IPS-18a (cell line): Measurements from ENCODE around the gene SLC2A9.

ENCODE experiments used
- H3K27ac ChIP-seq: one replicate; pipeline ENCODE4 v1.5.1; 2013; ENCODE audit warnings: low read length
- H3K27me3 ChIP-seq: one replicate; pipeline ENCODE4 v1.6.1; 2013; ENCODE audit warnings: mild to moderate bottlenecking, low read length; ENCODE audit not compliant: control insufficient read depth, insufficient read depth
- H3K36me3 ChIP-seq: one replicate; pipeline ENCODE4 v1.6.1; 2013; ENCODE audit warnings: low read depth, low read length; ENCODE audit not compliant: control insufficient read depth
- H3K4me1 ChIP-seq: one replicate; pipeline ENCODE4 v1.6.1; 2013; ENCODE audit warnings: low read depth, low read length; ENCODE audit not compliant: control insufficient read depth
- H3K4me3 ChIP-seq: one replicate; pipeline ENCODE4 v1.5.1; 2013; ENCODE audit warnings: low read length
- H3K9ac ChIP-seq: one replicate; pipeline ENCODE4 v1.6.1; 2013; ENCODE audit warnings: mild to moderate bottlenecking, low read length, moderate library complexity
- H3K9me3 ChIP-seq: one replicate; pipeline ENCODE4 v1.6.1; 2013; ENCODE audit warnings: low read depth, low read length; ENCODE audit not compliant: control insufficient read depth

SLC2A9 gene

DNA sequence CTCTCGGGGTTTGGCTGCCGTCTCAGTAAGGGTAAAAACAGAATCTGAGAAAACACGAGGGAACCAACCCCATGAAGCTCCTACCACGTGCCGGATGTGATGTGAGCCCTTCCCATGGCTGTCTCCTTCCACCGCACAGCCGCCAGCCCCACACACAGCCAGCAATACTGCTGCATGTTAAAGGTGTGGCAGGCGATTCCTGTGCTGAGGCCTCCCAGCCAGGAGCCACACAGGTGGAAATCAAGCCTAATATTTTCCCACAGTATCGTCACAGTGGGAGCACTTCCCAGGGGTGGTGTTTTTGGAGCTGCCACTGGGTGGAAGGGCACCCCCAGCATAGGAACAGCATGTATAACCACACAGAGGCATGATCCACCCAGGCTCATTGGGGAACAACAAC is 77.5 kb downstream of the SLC2A9 start:
- no peaks in the 10 kb centered on the region for H3K36me3 ChIP-seq
- no peak overlapping the region for H3K9ac ChIP-seq
- H3K4me1 ChIP-seq = peaks cover 9% of the 10 kb centered on the region
- H3K4me3 ChIP-seq = no peak overlapping the region
- no peaks in the 10 kb centered on the region for H3K9me3 ChIP-seq
- no peak overlapping the region for H3K27ac ChIP-seq
- H3K27me3 ChIP-seq = no peaks in the 10 kb centered on the region

DNA sequence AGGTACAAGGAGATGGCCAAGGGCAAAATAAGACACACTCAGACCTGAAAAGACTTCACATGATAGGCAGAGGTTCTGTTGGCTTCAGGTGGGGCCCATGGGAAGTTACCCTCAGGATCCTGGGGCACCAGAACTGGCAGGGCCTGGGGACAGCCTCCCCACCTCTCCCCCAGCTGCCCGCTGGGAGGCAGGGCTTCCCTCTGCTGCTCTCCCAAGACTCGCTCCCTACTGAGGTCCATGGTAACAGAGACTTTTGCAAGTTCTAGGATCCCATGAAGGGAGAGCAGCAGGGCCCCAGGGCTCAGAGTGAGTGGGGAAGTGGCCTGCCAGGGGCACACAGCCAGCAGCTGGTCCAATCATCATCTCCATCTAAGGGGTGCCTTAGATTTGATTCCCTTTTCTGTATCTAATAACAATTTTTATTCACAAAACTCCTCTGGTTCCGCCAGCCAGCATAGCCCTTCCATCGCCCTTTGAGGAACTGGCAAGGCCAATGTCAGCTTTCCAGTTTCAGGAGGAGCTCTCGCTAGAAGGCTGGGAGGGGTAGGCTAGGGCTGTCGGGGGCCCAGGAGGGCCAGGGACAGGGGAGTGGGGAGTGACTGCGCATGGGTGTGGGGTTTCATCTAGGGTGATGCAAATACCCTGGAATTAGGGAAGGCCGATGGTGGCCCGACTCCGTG is 78.2 kb downstream of the SLC2A9 start:
- Histone ChIP-seq H3K4me3 (no peak overlapping the region), H3K36me3 (no peaks in the 10 kb centered on the region), H3K27me3 (no peaks in the 10 kb centered on the region), H3K9me3 (no peaks in the 10 kb centered on the region), H3K27ac (no peak overlapping the region), H3K4me1 (peaks cover 12% of the 10 kb centered on the region), H3K9ac (no peak overlapping the region)

DNA sequence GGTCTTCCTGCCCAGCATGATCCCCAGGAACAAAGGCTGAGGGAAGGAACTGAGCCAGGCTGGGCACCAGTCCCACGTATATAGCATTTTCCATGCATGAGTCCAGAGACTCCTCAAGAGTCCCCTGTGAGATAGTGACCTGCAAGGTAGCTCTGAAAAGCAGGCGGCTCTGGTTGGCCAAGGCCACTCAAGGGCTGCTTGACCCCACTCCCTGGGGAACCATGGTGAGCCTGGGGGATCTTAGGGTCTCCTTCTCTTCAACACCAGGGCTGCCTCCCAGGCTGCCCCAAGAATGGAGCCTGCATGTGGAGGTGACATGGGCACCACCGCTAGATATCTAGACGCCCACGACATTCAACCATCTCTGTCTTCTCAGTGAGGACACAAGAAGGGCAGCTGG is 79.2 kb downstream of the SLC2A9 start:
- Histone ChIP-seq H3K4me1 (peaks cover 12% of the 10 kb centered on the region), H3K27ac (no peak overlapping the region), H3K27me3 (no peaks in the 10 kb centered on the region), H3K4me3 (no peak overlapping the region), H3K9ac (no peak overlapping the region), H3K36me3 (no peaks in the 10 kb centered on the region), H3K9me3 (no peaks in the 10 kb centered on the region)

DNA sequence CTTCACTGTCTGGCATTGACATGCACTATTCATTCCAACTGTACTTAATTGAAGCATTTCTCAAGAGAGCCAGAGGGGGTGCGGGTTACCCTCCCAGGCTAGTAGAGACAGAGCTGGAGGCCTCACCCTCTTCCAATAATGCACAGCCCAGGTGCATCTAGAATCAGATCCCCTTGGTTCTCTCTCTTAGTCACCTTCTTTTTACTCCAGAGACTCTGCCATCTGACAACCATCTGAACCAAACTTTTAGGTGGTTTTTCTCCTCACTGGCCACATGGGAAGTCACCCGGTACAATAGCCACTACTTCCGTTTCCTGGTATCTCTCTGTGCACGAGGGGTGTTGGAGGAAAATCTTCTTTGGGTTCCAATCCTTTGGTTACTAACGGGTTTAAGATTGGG is 81.3 kb downstream of the SLC2A9 start:
- no peak overlapping the region for H3K4me3 ChIP-seq
- H3K36me3 ChIP-seq = no peaks in the 10 kb centered on the region
- no peak overlapping the region for H3K9ac ChIP-seq
- H3K27me3 ChIP-seq = no peaks in the 10 kb centered on the region
- no peak overlapping the region for H3K27ac ChIP-seq
- no peaks in the 10 kb centered on the region for H3K9me3 ChIP-seq
- H3K4me1 ChIP-seq = peaks cover 12% of the 10 kb centered on the region

- Histone ChIP-seq H3K9me3 (no peaks in the 10 kb centered on the region), H3K4me3 (no peak overlapping the region), H3K36me3 (no peaks in the 10 kb centered on the region)
These were observed 82.4 kb downstream of the SLC2A9 start for GRCh38 chr4:9938933-9939332.

GRCh38 chr4:9937078-9937477 is 84.2 kb downstream of the SLC2A9 start:
- Histone ChIP-seq H3K36me3 (no peaks in the 10 kb centered on the region), H3K27me3 (no peaks in the 10 kb centered on the region), H3K4me1 (peaks cover 12% of the 10 kb centered on the region), H3K4me3 (no peak overlapping the region), H3K9ac (no peak overlapping the region), H3K27ac (no peak overlapping the region), H3K9me3 (no peaks in the 10 kb centered on the region)

More at GRCh38 chr4:9938933-9939332, 82.4 kb downstream of the SLC2A9 start:
- peaks cover 12% of the 10 kb centered on the region for H3K4me1 ChIP-seq
- H3K27ac ChIP-seq = no peak overlapping the region
- H3K27me3 ChIP-seq = no peaks in the 10 kb centered on the region
- no peak overlapping the region for H3K9ac ChIP-seq

DNA sequence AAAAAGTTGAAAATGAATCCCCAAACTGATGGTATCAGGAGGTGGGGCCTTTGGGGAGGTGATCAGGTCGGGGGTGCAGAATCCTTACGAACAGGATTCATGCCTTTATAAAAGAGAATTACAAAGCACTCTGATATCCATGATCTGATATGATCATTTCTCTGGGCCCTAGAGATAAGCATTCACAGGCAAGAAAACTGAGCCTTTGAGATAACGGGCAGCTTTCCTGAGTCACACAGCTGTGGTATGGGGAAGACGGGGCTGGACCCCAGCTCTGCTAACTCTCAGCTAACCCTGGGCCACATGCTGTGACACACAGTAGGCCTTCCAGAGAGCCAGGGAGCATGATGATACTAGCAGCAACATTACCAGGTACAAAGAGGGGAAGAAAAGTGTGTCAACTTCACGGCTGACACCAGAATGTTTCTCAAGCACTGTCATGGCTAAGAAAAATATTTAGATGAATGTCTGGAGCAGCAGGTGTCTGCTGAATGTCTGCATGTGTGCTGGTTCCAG is 85.1 kb downstream of the SLC2A9 start:
- H3K9me3 ChIP-seq = no peaks in the 10 kb centered on the region
- no peak overlapping the region for H3K4me3 ChIP-seq
- H3K27ac ChIP-seq = no peak overlapping the region
- H3K36me3 ChIP-seq = no peaks in the 10 kb centered on the region
- peaks cover 12% of the 10 kb centered on the region for H3K4me1 ChIP-seq
- no peak overlapping the region for H3K9ac ChIP-seq
- H3K27me3 ChIP-seq = no peaks in the 10 kb centered on the region

- H3K4me1 ChIP-seq = peaks cover 5% of the 10 kb centered on the region
- no peak overlapping the region for H3K9ac ChIP-seq
- H3K36me3 ChIP-seq = no peaks in the 10 kb centered on the region
These were observed 87.3 kb downstream of the SLC2A9 start for GRCh38 chr4:9933956-9934355.

DNA sequence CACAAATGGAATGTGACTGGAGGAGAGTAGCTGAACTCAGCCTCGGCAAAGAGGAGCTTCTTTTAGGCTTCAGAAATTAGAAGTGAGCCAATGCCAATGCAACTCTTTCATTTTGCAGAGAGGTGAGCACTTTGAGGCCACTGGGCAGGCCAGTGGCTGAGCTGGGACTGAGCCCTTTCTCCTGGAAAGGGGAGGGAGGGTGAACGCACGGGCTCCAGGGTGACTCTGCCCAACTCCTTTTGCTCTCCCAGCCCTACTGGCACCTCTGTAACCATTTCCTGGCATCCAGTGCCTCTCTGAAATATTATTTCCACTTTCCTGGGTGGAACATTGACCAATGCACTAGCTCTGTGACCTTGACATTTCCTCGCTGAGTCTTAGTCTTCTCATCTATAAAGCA is 88.1 kb downstream of the SLC2A9 start:
- no peaks in the 10 kb centered on the region for H3K4me1 ChIP-seq

More at GRCh38 chr4:9933956-9934355, 87.3 kb downstream of the SLC2A9 start:
- Histone ChIP-seq H3K27me3 (no peaks in the 10 kb centered on the region), H3K27ac (no peak overlapping the region), H3K4me3 (no peak overlapping the region), H3K9me3 (no peaks in the 10 kb centered on the region)

DNA sequence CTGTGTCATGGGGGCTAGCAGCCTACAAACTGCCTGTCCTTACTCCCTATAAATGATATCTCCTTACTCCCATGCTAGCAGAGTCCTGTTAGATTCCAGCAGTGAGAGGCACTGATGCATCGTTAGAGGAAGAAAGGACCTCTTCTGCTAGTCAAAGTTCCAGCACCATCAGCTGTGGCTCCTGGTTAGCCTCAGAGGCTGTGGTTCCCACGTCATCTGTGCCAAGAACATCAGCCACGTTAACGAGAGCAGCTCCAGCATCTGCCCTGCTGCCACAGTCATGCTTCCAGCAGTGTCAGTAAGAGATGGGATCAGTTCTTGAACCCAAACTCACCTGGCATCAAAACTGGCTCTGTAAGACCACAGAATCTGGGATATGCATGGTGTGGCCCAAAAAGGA is 88.5 kb downstream of the SLC2A9 start:
- H3K27ac ChIP-seq = no peak overlapping the region
- no peaks in the 10 kb centered on the region for H3K9me3 ChIP-seq
- no peak overlapping the region for H3K4me3 ChIP-seq
- no peaks in the 10 kb centered on the region for H3K4me1 ChIP-seq
- no peaks in the 10 kb centered on the region for H3K36me3 ChIP-seq
- H3K27me3 ChIP-seq = no peaks in the 10 kb centered on the region
- no peak overlapping the region for H3K9ac ChIP-seq

More for the DNA sequence above, 88.1 kb downstream of the SLC2A9 start:
- no peak overlapping the region for H3K9ac ChIP-seq
- no peaks in the 10 kb centered on the region for H3K27me3 ChIP-seq
- H3K4me3 ChIP-seq = no peak overlapping the region
- H3K9me3 ChIP-seq = no peaks in the 10 kb centered on the region
- H3K27ac ChIP-seq = no peak overlapping the region
- no peaks in the 10 kb centered on the region for H3K36me3 ChIP-seq

- Histone ChIP-seq H3K4me1 (no peaks in the 10 kb centered on the region), H3K9ac (no peak overlapping the region), H3K4me3 (no peak overlapping the region), H3K27ac (no peak overlapping the region), H3K27me3 (no peaks in the 10 kb centered on the region), H3K36me3 (no peaks in the 10 kb centered on the region), H3K9me3 (no peaks in the 10 kb centered on the region)
These were observed 90.2 kb downstream of the SLC2A9 start for GRCh38 chr4:9931146-9931545.

DNA sequence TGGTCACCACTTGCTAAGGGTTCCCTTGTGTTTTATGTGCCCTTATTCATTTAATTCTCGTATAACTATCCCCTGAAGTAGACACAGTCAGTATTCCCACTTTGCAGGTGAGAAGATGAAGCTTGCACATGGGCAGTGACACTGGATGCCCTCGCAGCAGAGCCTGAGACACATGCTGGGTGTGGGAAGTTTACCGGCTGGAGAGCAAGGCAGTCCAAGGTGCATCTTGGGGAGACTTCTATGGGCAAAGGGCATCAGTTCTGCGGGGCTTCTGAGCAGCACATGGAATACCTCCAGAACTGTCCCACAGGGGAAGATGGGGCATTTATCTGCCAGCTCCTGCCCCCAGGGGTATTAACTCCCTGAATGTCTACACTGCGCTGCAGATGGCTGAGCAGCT is 92.2 kb downstream of the SLC2A9 start:
- H3K9me3 ChIP-seq = no peaks in the 10 kb centered on the region
- H3K27me3 ChIP-seq = no peaks in the 10 kb centered on the region
- no peaks in the 10 kb centered on the region for H3K36me3 ChIP-seq
- no peak overlapping the region for H3K9ac ChIP-seq
- H3K4me3 ChIP-seq = no peak overlapping the region
- H3K27ac ChIP-seq = no peak overlapping the region
- H3K4me1 ChIP-seq = no peaks in the 10 kb centered on the region
